Cortex of kidney (tissue), 1 donor: ENCODE results near the gene PYCARD.
"Not testable (repeated sequence)": the region's sequence is repeated elsewhere in the genome, so short reads cannot be mapped to it uniquely, and the experiment has no call there.

Experiments
- DNase-seq: peaks from one replicate; lab custom pipeline; 2025; lab: John Stamatoyannopoulos, UW

Gene PYCARD

DNA sequence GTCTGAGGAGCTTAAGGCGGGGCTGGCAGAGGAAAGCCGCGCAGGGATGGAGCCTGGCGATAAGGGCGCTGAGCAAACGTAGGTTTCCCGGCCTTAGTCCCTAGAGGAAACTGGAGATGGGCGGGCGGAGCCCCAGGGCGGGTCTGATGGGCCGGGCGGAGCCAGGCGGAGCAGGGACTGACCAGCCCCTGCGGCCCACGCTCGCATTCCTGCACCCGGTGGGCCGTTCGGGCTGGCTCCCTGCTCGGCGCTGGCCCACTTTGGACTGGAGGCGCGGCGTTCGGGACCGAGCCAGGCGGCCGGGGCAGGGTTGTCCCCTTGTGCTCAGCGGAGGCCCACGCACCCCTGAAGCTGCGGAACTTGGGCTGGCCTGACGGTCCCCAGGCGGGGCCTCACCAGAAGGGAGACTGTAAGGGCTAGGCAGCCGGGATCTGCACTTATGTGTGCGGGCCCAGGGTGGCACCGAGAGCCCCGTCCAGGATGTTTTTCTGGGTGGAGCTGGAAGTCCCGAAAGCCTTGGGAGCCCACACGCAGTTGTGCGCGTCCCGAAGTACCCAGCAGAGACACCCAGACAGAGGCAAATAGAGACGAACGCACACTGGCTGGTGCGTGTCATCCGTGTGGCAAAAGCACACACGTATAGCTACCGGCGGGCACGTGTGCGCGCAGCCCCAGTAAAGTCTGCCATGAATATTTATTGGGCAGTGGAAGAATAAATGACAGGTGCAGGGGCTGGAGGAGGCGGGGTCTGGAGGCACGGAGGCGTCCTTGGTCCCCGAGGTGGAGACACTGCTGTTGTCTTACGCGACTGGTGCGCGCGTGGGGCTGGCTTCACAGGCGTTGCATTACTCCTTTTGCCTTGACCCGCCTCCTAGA lies 13.0 kb upstream of the PYCARD start:
- no peak for DNase-seq

DNA sequence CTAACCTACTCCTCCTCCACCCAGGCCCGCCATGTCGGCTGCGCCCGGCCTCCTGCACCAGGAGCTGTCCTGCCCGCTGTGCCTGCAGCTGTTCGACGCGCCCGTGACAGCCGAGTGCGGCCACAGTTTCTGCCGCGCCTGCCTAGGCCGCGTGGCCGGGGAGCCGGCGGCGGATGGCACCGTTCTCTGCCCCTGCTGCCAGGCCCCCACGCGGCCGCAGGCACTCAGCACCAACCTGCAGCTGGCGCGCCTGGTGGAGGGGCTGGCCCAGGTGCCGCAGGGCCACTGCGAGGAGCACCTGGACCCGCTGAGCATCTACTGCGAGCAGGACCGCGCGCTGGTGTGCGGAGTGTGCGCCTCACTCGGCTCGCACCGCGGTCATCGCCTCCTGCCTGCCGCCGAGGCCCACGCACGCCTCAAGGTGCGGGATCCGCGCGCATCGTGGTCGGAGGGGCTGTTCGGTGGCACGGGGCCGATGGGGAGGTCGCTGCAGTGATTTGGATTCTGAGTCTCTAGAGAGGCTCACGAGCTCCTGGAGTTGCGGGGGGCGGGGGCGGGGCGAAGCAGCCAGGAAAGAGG lies 12.2 kb upstream of the PYCARD start:
- no peak for DNase-seq

DNA sequence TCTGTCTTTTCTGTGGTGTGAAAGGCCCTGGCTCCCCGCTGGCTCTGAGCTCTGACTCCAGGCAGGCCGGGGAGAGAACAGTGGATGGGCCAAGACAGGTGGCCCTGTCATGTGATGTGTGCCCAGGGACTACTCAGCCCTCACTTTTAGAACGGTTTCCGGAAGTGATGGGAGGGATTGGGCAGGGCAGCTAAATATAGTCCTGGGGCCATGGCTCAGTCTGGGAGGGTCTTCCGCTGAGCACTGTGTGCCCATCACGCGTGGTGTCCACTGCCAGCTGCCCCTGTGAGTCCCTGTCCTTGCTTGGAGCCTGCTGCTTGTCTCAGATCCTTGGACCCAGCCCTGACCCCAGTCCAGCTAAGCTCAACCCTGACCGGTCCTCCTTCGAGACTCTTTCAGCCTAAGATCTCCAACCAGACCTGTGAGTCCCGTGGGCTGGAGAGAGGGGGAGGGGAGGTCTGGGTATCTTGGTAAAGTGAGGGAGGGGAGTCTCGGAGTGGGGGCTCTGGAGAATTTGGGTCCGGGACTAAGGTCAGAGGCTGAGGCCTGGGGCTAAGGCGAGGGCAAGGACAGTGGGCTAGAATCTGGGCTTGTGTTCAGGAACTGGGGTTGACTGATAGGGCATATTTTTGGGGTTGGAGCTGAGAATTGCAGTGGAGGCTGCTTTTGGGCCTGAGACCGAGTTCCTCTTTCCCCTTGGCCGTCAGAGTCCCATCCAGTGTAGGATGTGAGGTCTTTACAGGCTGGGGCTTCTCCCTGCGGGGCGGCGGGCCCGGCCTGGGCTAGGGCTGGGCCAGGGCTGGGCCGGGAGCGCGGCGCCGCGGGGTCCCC lies 11.5 kb upstream of the PYCARD start, which contains the start of gene TRIM72:
Gene TRIM72 (plus strand): TSS at position 243 of the 831 bp plus-strand sequence. CDS start 620 bp downstream, outside the sequence.
- DNase-seq: no peak

DNA sequence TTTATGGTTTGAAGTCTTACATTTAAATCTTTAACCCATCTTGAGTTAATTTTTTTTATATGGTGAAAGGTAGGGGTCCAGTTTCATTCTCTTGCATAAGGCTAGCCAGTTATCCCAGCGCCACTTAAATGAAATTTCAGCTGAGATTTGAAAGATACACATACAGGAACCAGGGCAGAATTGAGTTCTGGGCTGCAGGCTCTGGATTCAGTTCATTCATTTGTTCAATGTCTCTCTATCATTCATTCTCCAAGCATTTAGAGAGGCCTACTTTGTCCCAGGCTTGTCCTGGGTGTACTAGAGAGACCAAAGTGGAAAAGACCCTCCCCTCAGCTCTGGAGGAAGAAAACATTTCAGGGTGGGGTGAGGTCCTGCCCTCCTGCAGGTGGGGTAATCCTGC lies 10.8 kb upstream of the PYCARD start:
- DNase-seq: no peak

DNA sequence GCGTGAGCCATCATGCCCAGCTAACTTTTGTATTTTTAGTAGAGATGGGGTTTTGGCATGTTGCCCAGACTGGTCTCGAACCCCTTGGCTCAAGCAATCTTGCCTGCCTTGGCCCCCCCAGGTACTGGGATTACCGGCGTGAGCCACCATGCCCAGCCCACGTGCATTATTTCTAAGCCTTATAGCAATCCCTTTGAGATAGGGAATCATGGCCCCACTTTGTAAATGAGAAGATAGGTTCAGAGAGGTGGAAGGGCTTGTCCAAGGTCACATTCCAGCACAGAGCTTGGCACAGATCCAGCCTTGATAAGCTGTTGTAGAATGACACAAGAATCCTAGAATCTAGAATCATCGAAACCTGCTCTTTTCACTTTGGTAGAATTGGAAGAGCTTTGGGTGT lies 4.2 kb upstream of the PYCARD start:
- no peak for DNase-seq

DNA sequence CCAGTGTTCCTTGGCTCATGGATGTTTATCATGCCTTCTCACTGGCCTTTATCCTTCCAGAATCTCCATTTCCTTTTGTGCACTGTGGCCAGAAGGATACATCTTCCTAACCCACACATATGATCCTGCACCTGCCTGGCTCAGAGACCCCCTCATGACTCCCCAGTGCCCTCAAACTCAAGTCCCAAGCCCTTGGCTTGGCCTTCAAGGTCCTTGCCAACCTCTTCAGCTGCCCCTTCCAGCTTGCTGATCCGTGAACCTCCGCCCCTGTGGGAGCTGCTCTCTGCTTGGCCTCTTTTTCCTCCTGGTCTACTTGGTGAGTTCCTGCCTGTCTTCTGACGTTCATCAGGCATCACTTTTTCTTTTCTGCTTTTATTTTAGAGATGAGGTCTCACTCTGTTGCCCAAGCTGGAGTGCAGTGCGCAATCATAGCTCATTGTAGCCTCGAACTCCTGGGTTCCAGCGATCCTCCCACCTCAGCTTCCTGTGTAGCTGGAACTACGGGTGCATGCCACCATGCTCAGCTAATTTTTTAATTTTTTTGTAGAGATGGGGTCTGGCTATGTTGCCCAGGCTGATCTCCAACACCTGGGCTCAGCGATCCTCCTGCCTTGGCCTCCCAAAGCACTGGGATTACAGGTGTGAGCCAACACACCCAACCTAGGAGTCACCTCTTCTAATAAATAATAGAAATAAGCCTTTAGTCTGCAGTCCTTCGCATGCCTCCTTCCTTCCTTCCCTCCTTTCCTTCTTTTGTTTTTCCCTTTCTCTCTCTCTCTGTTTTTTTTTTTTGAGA lies 2.5 kb upstream of the PYCARD start:
- no peak for DNase-seq

DNA sequence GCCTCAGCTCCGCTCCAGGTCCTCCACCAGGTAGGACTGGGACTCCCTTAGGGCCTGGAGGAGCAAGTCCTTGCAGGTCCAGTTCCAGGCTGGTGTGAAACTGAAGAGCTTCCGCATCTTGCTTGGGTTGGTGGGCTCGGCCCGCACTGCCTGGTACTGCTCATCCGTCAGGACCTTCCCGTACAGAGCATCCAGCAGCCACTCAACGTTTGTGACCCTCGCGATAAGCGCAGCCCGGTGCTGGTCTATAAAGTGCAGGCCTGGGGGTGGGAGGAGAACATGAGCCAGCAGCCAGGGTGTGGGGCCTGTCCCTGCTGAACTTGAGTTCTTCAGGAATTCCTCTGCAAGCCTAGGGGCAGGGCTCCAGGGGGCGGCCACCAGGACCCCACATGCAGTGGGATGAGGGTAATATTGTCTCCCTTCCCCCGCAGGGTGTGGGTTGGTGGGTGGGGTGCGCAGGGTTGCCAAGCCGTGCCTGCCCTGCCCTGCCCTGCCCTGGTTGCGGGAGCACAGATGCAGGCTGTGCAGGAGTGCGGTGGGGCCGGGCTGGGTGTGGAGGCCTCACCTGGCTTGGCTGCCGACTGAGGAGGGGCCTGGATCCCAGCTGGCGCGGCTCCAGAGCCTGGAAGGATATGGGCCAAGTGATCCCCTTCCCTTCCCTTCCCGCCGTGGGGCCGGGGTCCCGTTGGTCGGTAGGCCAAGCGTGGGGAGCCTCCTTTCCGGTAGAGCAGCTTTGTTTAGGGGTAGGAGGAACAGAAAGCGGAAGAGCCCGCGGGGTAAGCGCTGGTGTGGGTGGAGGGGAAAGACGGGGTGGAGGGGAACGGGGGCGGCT lies 762 bp downstream of the PYCARD start:
- DNase-seq: no peak

DNA sequence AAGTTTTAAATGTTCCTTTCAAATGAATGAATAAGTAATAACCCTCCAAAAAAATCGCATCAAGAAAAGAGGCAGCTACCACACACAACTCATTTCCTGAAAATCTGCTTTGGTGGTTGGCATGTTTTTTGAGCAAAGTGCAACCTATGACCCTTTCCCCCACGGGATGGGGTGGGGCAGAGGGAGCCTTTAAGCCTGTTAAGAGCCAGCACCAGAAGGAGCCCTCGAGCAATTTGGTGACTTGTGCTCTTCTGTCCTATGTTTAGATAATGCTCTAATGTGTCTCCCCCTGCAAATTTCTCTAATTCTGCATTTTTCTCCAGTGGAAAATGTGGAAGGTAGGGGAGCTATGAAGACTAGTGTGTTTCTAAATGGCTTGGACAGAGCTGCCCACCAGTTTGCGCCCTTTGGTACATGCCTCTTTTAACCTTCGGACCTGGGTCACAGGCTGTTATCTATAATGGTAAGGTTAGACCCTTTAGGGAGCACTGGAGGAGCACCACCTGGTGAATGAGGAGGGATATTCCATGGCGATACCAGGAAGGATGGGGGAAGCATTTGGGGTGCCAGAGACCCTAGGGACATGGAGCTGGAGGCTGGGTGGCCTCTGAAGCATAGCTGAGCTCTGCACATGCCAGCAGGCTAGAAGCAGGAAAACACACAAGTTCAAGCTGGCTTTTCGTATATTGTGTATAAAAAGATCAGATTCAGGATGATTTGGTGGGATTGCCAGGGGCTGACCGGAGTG lies 1.6 kb downstream of the PYCARD start:
- DNase-seq: no peak

DNA sequence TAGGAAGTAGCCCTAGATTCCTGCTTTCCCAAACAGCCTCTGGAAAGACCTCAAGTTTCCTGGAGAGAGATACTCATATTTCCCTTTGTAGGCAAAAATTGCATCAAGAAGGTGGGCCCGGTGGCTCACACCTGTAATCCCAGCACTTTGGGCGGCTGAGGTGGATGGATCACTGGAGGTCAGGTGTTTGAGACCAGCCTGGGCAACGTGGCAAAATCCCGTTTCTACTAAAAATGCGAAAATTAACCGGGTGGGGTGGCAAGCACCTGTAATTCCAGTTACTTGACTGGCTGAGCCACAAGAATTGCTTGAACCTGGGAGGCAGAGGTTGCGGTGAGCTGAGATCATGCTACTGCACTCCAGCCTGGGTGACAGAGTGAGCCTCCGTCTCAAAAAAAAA lies 2.4 kb downstream of the PYCARD start:
- DNase-seq: not testable (repeated sequence)

DNA sequence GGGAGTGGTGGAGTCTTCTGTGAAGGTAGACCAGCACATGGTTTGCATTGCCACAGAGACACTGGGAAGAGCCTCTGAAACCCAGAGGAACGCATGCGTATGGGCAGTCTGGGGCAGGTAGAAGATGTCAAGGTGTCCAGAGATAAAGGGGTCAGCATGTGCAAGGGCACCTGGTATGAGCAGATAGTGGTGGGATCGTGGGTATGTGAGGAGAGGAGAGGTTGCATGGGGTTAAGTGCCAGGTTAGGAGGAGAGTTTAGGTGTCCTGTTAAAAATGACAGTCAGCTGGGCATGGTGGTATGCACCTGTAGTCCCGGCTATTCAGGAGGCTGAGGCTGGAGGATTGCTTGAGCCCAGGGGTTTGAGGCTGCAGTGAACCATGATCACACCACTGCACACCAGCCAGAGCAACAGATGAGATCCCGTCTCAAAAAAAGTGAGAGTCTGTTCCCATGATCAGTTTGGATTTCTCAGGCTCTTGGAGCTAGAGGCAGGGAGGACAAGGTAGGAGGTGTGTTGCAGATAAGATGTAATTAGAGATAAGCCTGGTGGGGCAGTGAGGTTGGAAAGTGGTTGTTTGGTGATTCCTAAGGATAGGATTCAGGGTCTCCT lies 3.0 kb downstream of the PYCARD start:
- DNase-seq: no peak

DNA sequence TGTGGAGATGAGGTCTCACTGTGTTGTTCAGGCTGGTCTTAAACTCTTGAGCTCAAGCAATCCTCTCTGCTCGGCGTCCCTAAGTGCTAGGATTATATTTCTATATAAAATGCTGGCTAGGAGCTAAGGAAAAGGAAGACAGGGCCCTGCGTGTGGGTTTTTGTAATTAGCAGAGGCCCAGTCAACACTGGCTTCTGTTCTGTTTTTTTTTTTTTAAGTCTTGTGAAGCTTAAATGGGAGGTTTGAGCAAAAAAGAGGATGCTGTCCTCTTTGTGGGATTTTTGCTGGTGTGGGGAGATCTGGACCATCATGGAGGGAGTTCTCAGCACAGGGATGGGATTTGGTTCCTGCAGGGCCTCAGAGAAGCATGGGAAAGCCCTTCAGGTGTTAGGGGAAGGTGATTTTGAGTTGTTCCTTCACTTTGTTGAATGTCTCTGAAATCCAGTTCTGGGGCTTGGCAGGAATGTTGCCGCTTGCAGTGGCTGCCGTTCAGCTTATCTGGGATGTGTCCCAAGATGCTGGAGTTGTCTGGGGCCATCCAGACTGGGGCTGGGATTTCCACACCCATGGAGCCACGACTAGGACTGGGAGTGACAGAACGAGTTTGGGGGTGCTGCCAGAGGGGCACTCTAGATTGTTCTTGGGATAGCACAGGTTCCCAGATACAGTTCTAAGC lies 4.2 kb downstream of the PYCARD start:
- no peak for DNase-seq

DNA sequence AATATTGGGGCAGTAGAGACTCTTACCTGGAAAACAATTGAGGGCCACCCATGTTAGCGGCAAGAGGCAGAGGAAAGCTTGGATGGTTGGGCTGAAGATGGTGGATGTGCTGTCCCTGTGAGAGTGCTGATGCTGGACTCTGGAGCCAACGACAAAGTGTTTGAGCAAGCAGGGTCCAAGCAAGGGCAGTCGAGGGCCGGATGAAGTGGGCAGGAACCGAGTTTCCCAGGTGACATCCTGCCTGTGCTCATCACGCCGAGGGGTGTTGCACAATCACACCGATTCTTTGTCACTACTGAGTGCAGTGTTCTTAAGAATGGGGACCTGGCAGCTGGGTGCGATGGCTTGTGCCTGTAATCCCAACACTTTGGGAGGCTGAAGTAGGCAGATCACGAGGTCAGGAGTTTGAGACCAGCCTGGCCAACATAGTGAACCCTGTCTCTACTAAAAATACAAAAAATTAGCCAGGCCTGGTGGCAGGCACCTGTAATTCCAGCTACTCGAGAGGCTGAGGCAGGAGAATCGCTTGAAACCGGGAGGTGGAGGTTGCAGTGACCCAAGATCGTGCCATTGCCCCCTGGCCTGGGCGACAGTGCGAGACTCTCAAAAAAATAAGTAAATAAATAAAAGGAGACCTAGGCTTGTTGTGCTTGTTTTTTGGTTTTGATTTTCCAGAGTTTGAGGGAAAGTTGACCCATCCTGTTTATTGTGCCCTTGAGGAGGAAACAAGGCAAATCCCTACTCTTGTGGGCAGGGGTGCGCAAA lies 6.1 kb downstream of the PYCARD start:
- DNase-seq: no peak

DNA sequence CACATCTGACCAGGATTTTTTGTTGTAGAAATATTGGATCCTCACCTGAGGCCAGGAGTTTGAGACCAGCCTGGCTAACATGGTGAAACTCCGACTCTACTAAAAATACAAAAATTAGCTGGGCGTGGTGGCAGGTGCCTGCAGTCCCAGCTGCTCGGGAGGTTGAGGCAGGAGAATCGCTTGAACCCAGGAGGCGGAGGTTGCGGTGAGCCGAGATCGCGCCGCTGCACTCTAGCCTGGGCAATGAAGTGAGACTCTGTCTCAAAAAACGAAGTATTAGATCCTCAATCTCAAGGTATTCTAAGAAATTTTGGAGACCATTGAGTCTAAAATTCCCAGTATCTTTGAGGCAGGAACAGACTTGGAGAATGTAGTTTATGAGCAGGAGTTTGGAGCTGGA lies 6.7 kb downstream of the PYCARD start:
- DNase-seq: not testable (repeated sequence)

DNA sequence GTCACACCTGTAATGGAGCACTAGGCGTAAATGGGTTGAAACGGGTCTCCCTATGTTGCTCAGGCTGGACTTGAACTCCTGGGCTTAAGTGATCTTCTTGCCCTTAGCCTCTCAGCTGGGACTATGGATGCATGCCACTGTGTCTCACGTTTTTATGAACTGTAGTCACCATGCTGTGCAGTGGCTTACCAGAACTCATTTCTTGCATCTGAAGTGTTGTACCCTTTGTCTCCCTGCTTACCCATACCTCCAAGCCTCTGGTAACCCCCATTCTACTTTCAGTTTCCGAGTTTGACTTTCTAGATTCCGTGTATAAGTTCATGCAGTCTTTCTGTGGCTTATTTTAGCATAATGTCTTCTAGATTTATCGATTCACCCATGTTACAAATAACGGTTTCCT lies 7.7 kb downstream of the PYCARD start:
- no peak for DNase-seq

DNA sequence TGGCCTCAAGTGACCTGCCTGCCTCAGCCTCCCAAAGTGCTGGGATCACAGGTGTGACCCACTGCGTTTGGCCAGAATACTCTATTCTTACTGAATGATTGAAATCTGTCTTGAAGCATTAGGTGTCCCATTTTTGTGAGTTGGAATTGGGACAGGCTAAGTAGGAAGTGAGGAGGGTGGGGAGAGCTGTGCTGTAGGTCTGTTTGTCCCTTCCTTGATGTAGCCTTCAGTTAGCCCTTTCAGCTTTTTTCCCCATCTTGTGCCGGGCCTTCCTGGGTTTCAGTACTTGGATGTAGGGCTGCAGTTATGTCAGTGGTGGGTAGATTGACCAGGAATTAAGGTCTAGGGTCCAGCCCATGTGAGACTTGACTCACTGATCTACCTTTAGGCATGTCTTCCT lies 8.7 kb downstream of the PYCARD start:
- no peak for DNase-seq

DNA sequence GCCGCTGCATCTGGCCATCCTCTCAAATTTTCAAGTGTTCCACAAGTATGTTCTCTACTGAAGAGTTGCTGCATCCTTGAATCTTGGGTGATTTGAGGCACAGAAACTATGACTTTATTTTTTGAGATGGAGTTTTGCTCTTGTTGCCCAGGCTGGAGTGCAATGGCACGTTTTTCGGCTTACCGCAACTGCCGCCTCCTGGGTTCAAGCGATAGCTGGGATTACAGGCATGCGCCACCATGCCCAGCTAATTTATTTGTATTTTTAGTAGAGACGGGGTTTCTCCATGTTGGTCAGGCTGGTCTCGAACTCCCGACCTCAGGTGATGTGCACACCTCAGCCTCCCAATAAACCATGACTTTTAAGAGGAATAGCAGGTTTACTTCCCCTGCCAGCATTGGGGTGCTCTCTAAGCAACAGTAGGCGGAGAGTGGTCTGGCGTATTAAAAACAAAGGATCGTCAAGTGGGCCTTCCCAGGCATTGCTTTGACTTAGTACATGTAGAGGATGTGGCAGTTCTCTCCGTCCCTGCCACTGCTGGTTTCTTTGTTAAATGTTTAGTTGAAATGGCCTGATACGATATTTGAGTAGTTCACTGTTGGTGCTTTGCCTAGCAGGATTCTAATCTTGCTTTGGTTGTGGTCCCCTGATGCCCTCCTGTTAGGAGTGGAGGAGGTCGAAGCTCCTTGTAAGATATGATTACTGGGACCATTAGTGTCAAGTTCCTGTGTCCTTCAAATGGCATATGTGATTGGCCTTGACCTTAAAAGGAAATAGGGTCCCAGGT lies 9.5 kb downstream of the PYCARD start:
- no peak for DNase-seq

DNA sequence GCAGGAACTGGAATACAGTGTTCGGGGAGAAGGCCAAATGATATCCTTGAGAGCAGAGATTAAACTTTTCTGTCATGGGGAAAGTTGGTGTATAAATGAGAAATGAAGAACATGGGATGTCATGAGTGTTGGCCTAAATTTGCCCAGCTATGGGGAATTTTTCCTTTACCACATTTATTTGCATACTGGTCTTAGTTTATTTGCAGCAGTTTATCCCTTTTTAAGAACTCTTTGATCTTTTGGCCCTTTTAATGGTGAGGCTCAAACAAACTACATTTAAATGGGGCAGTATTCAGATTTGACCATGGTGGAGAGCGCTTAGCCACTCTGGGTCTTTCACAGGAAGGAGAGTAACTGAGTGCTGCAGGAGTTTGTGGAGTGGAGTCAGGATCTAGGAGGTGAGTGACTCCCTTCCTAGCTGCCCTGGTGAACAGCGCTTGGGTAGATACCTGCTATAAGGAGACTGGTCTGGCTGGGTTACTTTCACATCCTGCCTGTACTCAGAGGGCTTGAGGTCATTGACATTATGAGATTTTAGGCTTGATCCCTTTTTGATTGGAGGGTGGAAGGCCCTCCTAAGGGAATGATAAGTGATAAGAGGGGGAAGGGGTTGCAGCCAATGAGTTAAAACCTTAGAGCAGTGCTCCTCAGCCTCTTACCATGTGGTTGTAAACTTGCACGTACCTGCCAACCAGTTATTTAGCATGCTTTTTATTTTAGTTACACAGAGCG lies 10.7 kb downstream of the PYCARD start:
- no peak for DNase-seq
